ENCODE data around the gene MAVS.

The MAVS gene

DNA sequence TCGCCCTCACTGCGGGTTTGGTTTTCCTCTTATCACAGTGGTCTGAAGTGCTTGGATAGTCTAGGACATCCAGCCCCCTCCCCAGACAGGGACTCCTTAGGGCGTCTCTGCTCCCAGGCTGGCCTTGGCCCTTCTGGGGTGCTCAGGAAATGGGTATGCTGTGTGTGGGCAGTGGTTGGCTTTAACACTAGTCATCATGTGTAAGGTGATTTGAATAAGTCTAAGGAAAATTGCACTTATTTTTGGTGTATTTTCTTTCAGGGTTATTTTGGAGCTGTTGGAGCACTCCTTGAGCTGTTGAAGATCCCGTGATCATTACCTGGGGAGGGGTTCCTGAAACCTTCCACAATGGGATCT is 76.3 kb downstream of the MAVS start:
- Histone ChIP-seq H3K36me3 (peaks cover 73 to 92% (median 82%) of the 10 kb centered on the region in 11 experiments), H4K20me1 (peaks cover 49 to 100% (median 100%) of the 10 kb centered on the region in 11 experiments), H3K4me2 (peak overlapping the region; percentile 13 to 81 (median 59); a peak in 18 of 22 replicates), H3K9ac (peak overlapping the region in 8 of 11 experiments; percentile 24 to 62 (median 50); a peak in 7 of 22 replicates), H3K4me3 (no peak overlapping the region), H3K9me3 (replicated peaks in 1 of 11) (no peaks in the 10 kb centered on the region), H3K27me3 (no peaks in the 10 kb centered on the region), H3K4me1 (peaks cover 53 to 91% (median 84%) of the 10 kb centered on the region in 10 experiments), H3K27ac (peak overlapping the region in 7 of 11 experiments; percentile 20 to 55 (median 43); a peak in 10 of 22 replicates)
- no peak for TF ChIP-seq Cebpa-rat (IDR thresholded peaks at IDR 0.05)

- Histone ChIP-seq H3K36me3 (peaks cover 65 to 85% (median 74%) of the 10 kb centered on the region in 11 experiments), H4K20me1 (peaks cover 45 to 100% (median 98%) of the 10 kb centered on the region in 11 experiments), H3K4me3 (no peak overlapping the region), H3K27me3 (no peaks in the 10 kb centered on the region), H3K27ac (peak overlapping the region in 8 of 11 experiments; percentile 2 to 58 (median 30); a peak in 10 of 22 replicates), H3K9ac (peak overlapping the region in 8 of 11 experiments; percentile 2 to 62 (median 30); a peak in 8 of 22 replicates), H3K4me1 (peaks cover 56 to 95% (median 87%) of the 10 kb centered on the region in 10 experiments), H3K9me3 (replicated peaks in 1 of 11) (no peaks in the 10 kb centered on the region), H3K4me2 (peak overlapping the region in 9 of 11 experiments; percentile 6 to 81 (median 59); a peak in 18 of 22 replicates)
- TF ChIP-seq Cebpa-rat (IDR thresholded peaks at IDR 0.05), result no peak
Observed at GRCh38 chr20:3923818-3924217, 77.2 kb downstream of the MAVS start.

GRCh38 chr20:3924304-3925112 is 77.9 kb downstream of the MAVS start:
- Histone ChIP-seq H3K9ac (peak overlapping the region in 7 of 11 experiments; percentile 2 to 62 (median 33); a peak in 7 of 22 replicates), H4K20me1 (peaks cover 42 to 100% (median 98%) of the 10 kb centered on the region in 11 experiments), H3K4me2 (peak overlapping the region in 9 of 11 experiments; percentile 6 to 81 (median 59); a peak in 17 of 22 replicates), H3K27ac (peak overlapping the region in 8 of 11 experiments; percentile 2 to 58 (median 30); a peak in 12 of 22 replicates), H3K36me3 (peaks cover 60 to 85% (median 67%) of the 10 kb centered on the region in 11 experiments), H3K27me3 (no peaks in the 10 kb centered on the region), H3K4me3 (no peak overlapping the region), H3K9me3 (replicated peaks in 1 of 11) (no peaks in the 10 kb centered on the region), H3K4me1 (peaks cover 56 to 95% (median 88%) of the 10 kb centered on the region in 10 experiments)
- TF ChIP-seq Cebpa-rat (IDR thresholded peaks at IDR 0.05), result no peak

- Histone ChIP-seq H3K4me2 (peak overlapping the region in 5 of 11 experiments; percentile 39 to 81 (median 71); a peak in 8 of 22 replicates), H3K4me1 (peaks cover 56 to 100% (median 88%) of the 10 kb centered on the region in 10 experiments), H3K27ac (peak overlapping the region in 8 of 11 experiments; percentile 5 to 58 (median 29); a peak in 11 of 22 replicates), H3K9me3 (replicated peaks in 1 of 11) (no peaks in the 10 kb centered on the region), H3K27me3 (no peaks in the 10 kb centered on the region), H4K20me1 (peaks cover 42 to 100% (median 98%) of the 10 kb centered on the region in 11 experiments), H3K9ac (peak overlapping the region in 3 of 11 experiments; percentile 3 to 14 (median 13); a peak in 1 of 22 replicates), H3K4me3 (no peak overlapping the region), H3K36me3 (peaks cover 53 to 81% (median 66%) of the 10 kb centered on the region in 11 experiments)
- TF ChIP-seq Cebpa-rat (IDR thresholded peaks at IDR 0.05), result no peak
Observed at GRCh38 chr20:3925113-3925695, 78.6 kb downstream of the MAVS start.

All from BLaER1 treated with 17β-estradiol and CSF1 and Interleukin-3, amounts not matched to agents 10 nM and 100 nM (cell line).